Gastrocnemius medialis (tissue), 4 donors: ENCODE measurements around the gene SYDE1. TPM values are rescaled to one million over a fixed set of nuclear protein-coding genes. Genes with fewer than 3 reads are reported as not detected.
A peak's percentile ranks its signal among the peaks of the same experiment; 100 is the strongest.

Experiments
- ATAC-seq, 2 donors: fragments of 150-250 bp; one replicate each; pipeline ENCODE4 v1.9.1; 2016
- DNase-seq, 2 donors: peaks; one replicate each; pipeline ENCODE4 v3.0.0-alpha.2; 2019
- H3K27ac ChIP-seq, 4 donors: fragments of 200-600 bp; sonication (generic); 1 replicate in 1 of 4; 2 replicates in 3 of 4; pipeline ENCODE4 v1.5.1; 2016 to 2018; ENCODE audit warnings: mild to moderate bottlenecking in 2 of 4, moderate library complexity in 1 of 4
- H3K27me3 ChIP-seq, 3 donors: fragments of 200-600 bp; sonication (generic) in 2 of 3; 1 replicate in 1 of 3; 2 replicates in 2 of 3; pipeline versions ENCODE4 v1.5.1 to v1.6.0; 2016 to 2019; ENCODE audit warnings: mild to moderate bottlenecking in 1 of 3, moderate library complexity in 1 of 3
- H3K36me3 ChIP-seq, 2 donors: fragments of 200-600 bp; sonication (generic) in 1 of 2; one replicate each; pipeline ENCODE4 v1.5.1; 2017 to 2018
- H3K4me1 ChIP-seq, 2 donors: fragments of 200-600 bp; sonication (generic) in 1 of 2; one replicate each; pipeline ENCODE4 v1.5.1; 2016 to 2017; ENCODE audit warnings: mild to moderate bottlenecking in 2 of 2
- H3K4me3 ChIP-seq, 4 donors: fragments of 200-600 bp; sonication (generic) in 3 of 4; 1 replicate in 1 of 4; 2 replicates in 3 of 4; pipeline ENCODE4 v1.5.1; 2016 to 2019; ENCODE audit warnings: mild to moderate bottlenecking in 2 of 4
- H3K9me3 ChIP-seq, 3 donors: fragments of 200-600 bp; sonication (generic) in 2 of 3; 1 replicate in 1 of 3; 2 replicates in 2 of 3; pipeline ENCODE4 v1.5.1; 2016 to 2019
- POLR2A ChIP-seq, 2 donors: fragments of 450-650 bp; IDR thresholded peaks; one replicate each; pipeline ENCODE4 v1.6.1; 2017; ENCODE audit warnings: antibody characterized with exemption in 2 of 2, mild to moderate bottlenecking in 2 of 2, moderate library complexity in 2 of 2
- in situ Hi-C, 4 donors: fragments of 200-750 bp; cut with MboI; loops; one replicate each; pipeline versions ENCODE4 v1.15.0 to v1.8.0; 2017; ENCODE audit warnings: low sequenced_read_pairs in 4 of 4
- intact Hi-C: fragments of 100-400 bp; cut with DNase I; formaldehyde crosslinking; loops from one replicate; pipeline ENCODE4 v1.15.1; 2023; ENCODE audit warnings: low total_unique reads
- total RNA-seq, 4 donors: library from RNA; depleted of rRNA; stranded (reverse); fragments of >200 nt; gene quantifications; one replicate each; pipeline versions ENCODE4 v1.1.0 to v1.2.3, GENCODE V29; 2016
- TF ChIP-seq, protein P1 (sequence below), 5 experiments: fragments of 450-650 bp in 3 of 5; fragments of 200-600 bp in 2 of 5; sonication (generic) in 2 of 5; IDR thresholded peaks in 4 of 5; conservative IDR thresholded peaks in 1 of 5; 1 replicate in 4 of 5; 2 replicates in 1 of 5; pipeline ENCODE4 v1.5.1; 2016 to 2019; ENCODE audit warnings: antibody characterized with exemption in 5 of 5, mild to moderate bottlenecking in 3 of 5, moderate library complexity in 3 of 5

Gene SYDE1
- total RNA-seq, 4 donors from 2014 or later = 3.2 to 6.3 (median 5.2) TPM

DNA sequence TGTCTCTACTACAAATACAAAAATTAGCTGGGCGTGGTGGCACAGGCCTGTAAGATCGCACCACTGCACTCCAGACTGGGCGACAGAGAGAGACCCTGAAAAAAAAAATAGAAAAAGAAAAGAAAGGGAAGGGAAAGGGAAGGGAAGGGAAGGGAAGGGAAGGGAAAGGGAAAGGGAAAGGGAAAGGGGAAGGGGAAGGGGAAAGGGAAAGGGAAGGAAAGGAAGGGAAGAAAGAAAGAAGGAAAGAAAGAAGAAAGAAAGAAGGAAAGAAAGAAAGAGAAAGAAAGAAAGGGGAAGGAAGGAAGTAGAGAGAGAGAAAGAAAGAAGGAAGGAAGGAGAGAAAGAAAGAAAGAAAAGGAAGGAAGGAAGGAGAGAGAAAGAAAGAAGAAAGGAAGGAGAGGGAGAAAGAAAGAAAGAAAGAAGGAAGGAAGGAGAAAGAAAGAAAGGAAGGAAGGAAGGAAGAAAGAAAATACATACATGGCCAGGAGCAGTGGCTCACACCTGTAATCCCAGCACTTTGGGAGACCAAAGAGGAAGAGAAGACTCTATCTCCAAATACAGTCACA lies 8.1 kb upstream of the SYDE1 start:
- H3K27ac ChIP-seq = no peak overlapping the region

DNA sequence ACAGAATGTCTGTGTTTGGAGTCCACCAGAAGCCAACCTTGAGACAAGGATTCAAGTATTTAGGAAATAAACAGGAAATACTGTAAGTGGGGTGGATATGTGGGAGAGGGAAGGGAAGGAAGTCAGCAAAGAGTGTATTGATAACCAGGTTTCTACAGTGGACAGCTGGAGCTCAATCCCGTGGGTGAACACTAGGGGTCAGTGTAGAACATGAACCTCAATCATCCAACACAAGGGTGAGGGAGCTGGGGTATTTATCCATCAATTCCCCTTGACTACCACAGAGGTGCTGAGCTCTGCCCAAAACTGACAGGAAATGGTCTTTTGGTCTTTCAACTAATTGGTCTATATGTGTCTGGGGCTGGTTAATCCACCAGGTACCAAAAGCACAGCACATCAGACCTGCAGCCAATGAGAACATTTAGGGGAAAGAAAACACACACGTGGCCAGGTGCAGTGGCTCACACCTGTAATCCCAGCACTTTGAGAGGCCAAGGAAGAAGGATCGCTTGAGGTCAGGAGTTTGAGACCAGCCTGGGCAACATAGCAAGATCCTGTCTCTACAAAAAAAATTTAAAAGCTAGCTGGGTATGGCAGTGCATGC lies 5.6 kb upstream of the SYDE1 start:
- intact Hi-C loops = loop anchor here (2.0 kb wide), 1 partner anchor 49 kb away; no protein-coding TSS in a partner anchor
- DNase-seq (no peak), ATAC-seq (no peak)
- H3K36me3 ChIP-seq = no peaks in the 10 kb centered on the region
- no peaks in the 10 kb centered on the region for H3K4me1 ChIP-seq
- in situ Hi-C loops = no loop called here
- H3K27me3 ChIP-seq = peaks cover 0 to 18% (median 10%) of the 10 kb centered on the region in 3 donors
- peaks cover 0 to 4% (median 4%) of the 10 kb centered on the region in 3 donors for H3K9me3 ChIP-seq
- TF ChIP-seq, protein P1, sequence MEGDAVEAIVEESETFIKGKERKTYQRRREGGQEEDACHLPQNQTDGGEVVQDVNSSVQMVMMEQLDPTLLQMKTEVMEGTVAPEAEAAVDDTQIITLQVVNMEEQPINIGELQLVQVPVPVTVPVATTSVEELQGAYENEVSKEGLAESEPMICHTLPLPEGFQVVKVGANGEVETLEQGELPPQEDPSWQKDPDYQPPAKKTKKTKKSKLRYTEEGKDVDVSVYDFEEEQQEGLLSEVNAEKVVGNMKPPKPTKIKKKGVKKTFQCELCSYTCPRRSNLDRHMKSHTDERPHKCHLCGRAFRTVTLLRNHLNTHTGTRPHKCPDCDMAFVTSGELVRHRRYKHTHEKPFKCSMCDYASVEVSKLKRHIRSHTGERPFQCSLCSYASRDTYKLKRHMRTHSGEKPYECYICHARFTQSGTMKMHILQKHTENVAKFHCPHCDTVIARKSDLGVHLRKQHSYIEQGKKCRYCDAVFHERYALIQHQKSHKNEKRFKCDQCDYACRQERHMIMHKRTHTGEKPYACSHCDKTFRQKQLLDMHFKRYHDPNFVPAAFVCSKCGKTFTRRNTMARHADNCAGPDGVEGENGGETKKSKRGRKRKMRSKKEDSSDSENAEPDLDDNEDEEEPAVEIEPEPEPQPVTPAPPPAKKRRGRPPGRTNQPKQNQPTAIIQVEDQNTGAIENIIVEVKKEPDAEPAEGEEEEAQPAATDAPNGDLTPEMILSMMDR (IDR thresholded peaks at IDR 0.05 in 4 of 5, conservative IDR thresholded peaks at IDR 0.05 in 1 of 5) = peak in 4 of 5 experiments; percentile 35 to 63 (median 60)
- TF ChIP-seq POLR2A (IDR thresholded peaks at IDR 0.05) = no peak
- no peak overlapping the region for H3K4me3 ChIP-seq
- H3K27ac ChIP-seq = no peak overlapping the region

More for the DNA sequence above, 8.1 kb upstream of the SYDE1 start:
- in situ Hi-C loops = loop anchor here in 3 of 4 donors (10.0 to 25.0 kb wide), 3 partner anchors 46 to 463 kb away; no protein-coding TSS in a partner anchor
- H3K4me1 ChIP-seq = no peaks in the 10 kb centered on the region
- no peaks in the 10 kb centered on the region for H3K36me3 ChIP-seq
- TF ChIP-seq, protein P1 (IDR thresholded peaks at IDR 0.05 in 4 of 5, conservative IDR thresholded peaks at IDR 0.05 in 1 of 5) = no peak
- TF ChIP-seq POLR2A (IDR thresholded peaks at IDR 0.05) = no peak
- peaks cover 0 to 3% (median 3%) of the 10 kb centered on the region in 3 donors for H3K27me3 ChIP-seq
- intact Hi-C loops = no loop called here
- H3K9me3 ChIP-seq = peaks cover 0 to 4% (median under 1%) of the 10 kb centered on the region in 3 donors
- no peak overlapping the region for H3K4me3 ChIP-seq
- ATAC-seq = no peak
- no peak for DNase-seq

DNA sequence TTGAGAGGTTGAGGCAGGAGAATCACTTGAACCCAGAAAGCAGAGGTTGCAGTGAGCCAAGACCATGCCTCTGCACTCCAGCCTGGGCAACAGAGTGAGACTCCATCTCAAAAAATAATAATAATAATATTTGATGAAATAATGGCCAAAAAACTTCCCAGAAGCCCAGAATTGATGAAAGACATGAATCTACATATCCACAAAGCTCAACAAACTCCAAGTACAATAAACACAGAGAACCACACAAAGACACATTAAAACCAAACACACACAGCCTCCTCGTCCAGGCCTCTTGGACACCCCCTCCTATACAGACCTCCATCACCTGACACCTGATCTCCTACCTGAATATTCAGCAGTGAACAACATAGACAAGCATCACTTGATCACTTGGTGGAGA lies 3.2 kb upstream of the SYDE1 start:
- ATAC-seq (no peak), DNase-seq (no peak)
- H3K27ac ChIP-seq = no peak overlapping the region
- H3K4me3 ChIP-seq = no peak overlapping the region
- H3K36me3 ChIP-seq = no peaks in the 10 kb centered on the region
- intact Hi-C loops = no loop called here
- in situ Hi-C loops = no loop called here
- H3K27me3 ChIP-seq = peaks cover 10 to 29% (median 12%) of the 10 kb centered on the region in 3 donors
- peaks cover 0 to 4% (median 4%) of the 10 kb centered on the region in 3 donors for H3K9me3 ChIP-seq
- H3K4me1 ChIP-seq = peaks cover 0 to 2% of the 10 kb centered on the region in 2 donors
- TF ChIP-seq POLR2A (IDR thresholded peaks at IDR 0.05) = no peak
- TF ChIP-seq, protein P1 (IDR thresholded peaks at IDR 0.05 in 4 of 5, conservative IDR thresholded peaks at IDR 0.05 in 1 of 5) = no peak

DNA sequence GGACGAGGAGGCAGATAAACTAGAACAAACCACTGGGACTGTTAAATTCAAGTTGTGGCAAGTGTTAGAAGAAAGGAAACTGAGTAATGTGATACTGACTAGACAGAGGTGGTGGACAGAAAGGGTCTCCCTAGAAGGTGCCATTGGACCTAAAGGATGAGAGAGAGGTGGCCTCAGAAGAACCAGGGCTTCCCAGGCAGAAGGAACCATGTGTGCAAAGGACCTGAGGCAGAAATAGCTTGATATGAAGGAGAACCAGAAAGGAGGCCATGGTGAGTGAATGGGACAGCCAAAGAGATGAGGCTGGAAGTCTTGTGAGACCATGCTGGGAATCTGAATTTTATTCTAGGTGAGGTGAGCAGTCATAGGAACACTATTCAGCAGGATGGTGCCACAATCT lies 2.8 kb upstream of the SYDE1 start:
- no peaks in the 10 kb centered on the region for H3K36me3 ChIP-seq
- no peak overlapping the region for H3K4me3 ChIP-seq
- H3K9me3 ChIP-seq = peaks cover 0 to 4% (median 4%) of the 10 kb centered on the region in 3 donors
- no peak for TF ChIP-seq POLR2A (IDR thresholded peaks at IDR 0.05)
- TF ChIP-seq, protein P1 (IDR thresholded peaks at IDR 0.05 in 4 of 5, conservative IDR thresholded peaks at IDR 0.05 in 1 of 5) = no peak
- no peak for ATAC-seq
- no peak for DNase-seq
- no peak overlapping the region for H3K27ac ChIP-seq
- H3K27me3 ChIP-seq = peaks cover 10 to 29% (median 12%) of the 10 kb centered on the region in 3 donors
- in situ Hi-C loops (no loop called here), intact Hi-C loops (no loop called here)
- H3K4me1 ChIP-seq = peaks cover 0 to 2% of the 10 kb centered on the region in 2 donors
